Left renal pelvis (tissue), 4 donors: Measurements from ENCODE around the gene ZNF548. TPM values are rescaled to one million over a fixed set of nuclear protein-coding genes. Genes with fewer than 3 reads are reported as not detected.

Experiments
- polyA plus RNA-seq, 4 donors: library from polyadenylated mRNA; unstranded; fragments of 120-200 nt; gene quantifications; one replicate each; pipeline ENCODE4 v1.2.1, GENCODE V29; 2013; ENCODE audit not compliant: insufficient read length in 4 of 4

ZNF548 gene
- polyA plus RNA-seq, 4 donors = 21.8 to 27.6 (median 24.8) TPM

Other genes starting within 250 kb of the ZNF548 start
- under 1 TPM in 2 of 4 donors, not detected in 2; 0.05 to 0.11 TPM for gene ZIM3, start 244.7 kb upstream of the ZNF548 start, polyA plus RNA-seq
- gene DUXA, start 222.4 kb upstream of the ZNF548 start, polyA plus RNA-seq = not detected
- 10 to 100 TPM; 18.5 to 23.4 (median 20.2) TPM for gene ZNF264, start 198.4 kb upstream of the ZNF548 start, polyA plus RNA-seq
- 1 to 10 TPM in 3 of 4 donors, under 1 TPM in 1; 0.96 to 6.5 (median 1.7) TPM for gene AURKC, start 158.8 kb upstream of the ZNF548 start, polyA plus RNA-seq
- 1 to 10 TPM; 5.3 to 6.9 (median 6.3) TPM for gene ZNF805, start 149.2 kb upstream of the ZNF548 start, polyA plus RNA-seq
- gene ZNF460, start 109.4 kb upstream of the ZNF548 start, polyA plus RNA-seq = 1 to 10 TPM; 2.6 to 3.5 (median 3.0) TPM
- 10 to 100 TPM in 1 of 4 donors, 1 to 10 TPM in 3; 7.2 to 10.3 (median 8.8) TPM for gene ZNF543, start 69.4 kb upstream of the ZNF548 start, polyA plus RNA-seq
- gene ZNF304, start 38.6 kb upstream of the ZNF548 start, polyA plus RNA-seq = 10 to 100 TPM; 14.7 to 19.0 (median 17.1) TPM
- gene TRAPPC2B, start 26.3 kb upstream of the ZNF548 start, polyA plus RNA-seq = 10 to 100 TPM; 14.8 to 20.2 (median 16.6) TPM
- 1 to 10 TPM; 2.5 to 6.6 (median 6.0) TPM for gene ZNF547, start 26.3 kb upstream of the ZNF548 start, polyA plus RNA-seq
- 10 to 100 TPM; 11.7 to 13.9 (median 12.3) TPM for gene ZNF17, start 21.3 kb downstream of the ZNF548 start, polyA plus RNA-seq
- gene ZNF749, start 45.5 kb downstream of the ZNF548 start, polyA plus RNA-seq = 10 to 100 TPM in 3 of 4 donors, 1 to 10 TPM in 1; 5.6 to 14.0 (median 12.7) TPM
- 1 to 10 TPM; 1.6 to 5.8 (median 3.1) TPM for gene VN1R1, start 67.3 kb downstream of the ZNF548 start, polyA plus RNA-seq
- gene ZNF772, start 87.7 kb downstream of the ZNF548 start, polyA plus RNA-seq = 10 to 100 TPM in 3 of 4 donors, 1 to 10 TPM in 1; 9.8 to 23.2 (median 22.3) TPM
- 10 to 100 TPM; 14.2 to 23.6 (median 20.2) TPM for gene ZNF419, start 97.9 kb downstream of the ZNF548 start, polyA plus RNA-seq
- 10 to 100 TPM; 10.1 to 13.9 (median 11.6) TPM for gene ZNF773, start 110.1 kb downstream of the ZNF548 start, polyA plus RNA-seq
- gene ZNF549, start 137.5 kb downstream of the ZNF548 start, polyA plus RNA-seq = 10 to 100 TPM; 10.5 to 15.7 (median 14.1) TPM
- gene ZNF550, start 170.0 kb downstream of the ZNF548 start, polyA plus RNA-seq = 10 to 100 TPM; 15.1 to 22.7 (median 21.1) TPM
- 10 to 100 TPM in 1 of 4 donors, 1 to 10 TPM in 3; 7.3 to 10.1 (median 8.6) TPM for gene ZNF416, start 189.1 kb downstream of the ZNF548 start, polyA plus RNA-seq
- 10 to 100 TPM; 12.9 to 21.4 (median 17.3) TPM for gene ZIK1, start 194.3 kb downstream of the ZNF548 start, polyA plus RNA-seq
- gene ZNF530, start 210.0 kb downstream of the ZNF548 start, polyA plus RNA-seq = 1 to 10 TPM; 4.4 to 5.4 (median 4.7) TPM
- 10 to 100 TPM; 16.0 to 28.1 (median 27.1) TPM for gene ZNF134, start 224.4 kb downstream of the ZNF548 start, polyA plus RNA-seq
- gene ZNF211, start 243.3 kb downstream of the ZNF548 start, polyA plus RNA-seq = 10 to 100 TPM; 24.7 to 46.4 (median 32.4) TPM